Kidney glomerular epithelial cell (primary cell): ENCODE results near the gene DPH6.
A peak's percentile ranks its signal among the peaks of the same experiment; 100 is the strongest.
"Not testable (repeated sequence)": the region's sequence is repeated elsewhere in the genome, so short reads cannot be mapped to it uniquely, and the experiment has no call there.

Experiments
- DNase-seq: peaks from one replicate; lab custom pipeline; 2025; lab: John Stamatoyannopoulos, UW

DPH6 gene

DNA sequence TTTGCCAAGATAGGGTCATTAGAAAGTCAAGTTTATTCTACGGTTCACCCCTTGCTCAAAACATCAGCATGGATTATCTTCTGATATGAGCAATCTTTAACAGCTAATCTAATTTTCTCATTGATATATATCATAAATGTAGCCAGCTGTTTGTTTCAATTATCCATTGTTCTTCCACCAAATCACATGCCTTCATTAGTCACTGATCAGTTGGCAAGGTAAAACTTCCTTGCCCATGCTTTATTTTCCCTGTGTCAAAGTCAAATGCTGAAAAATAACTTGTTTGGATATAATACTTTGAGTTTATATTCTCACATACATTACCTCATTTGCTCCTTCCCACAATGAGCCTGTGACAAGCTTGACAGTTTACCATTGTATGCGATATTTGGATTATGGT lies 60.6 kb downstream of the DPH6 start:
- no peak for DNase-seq

DNA sequence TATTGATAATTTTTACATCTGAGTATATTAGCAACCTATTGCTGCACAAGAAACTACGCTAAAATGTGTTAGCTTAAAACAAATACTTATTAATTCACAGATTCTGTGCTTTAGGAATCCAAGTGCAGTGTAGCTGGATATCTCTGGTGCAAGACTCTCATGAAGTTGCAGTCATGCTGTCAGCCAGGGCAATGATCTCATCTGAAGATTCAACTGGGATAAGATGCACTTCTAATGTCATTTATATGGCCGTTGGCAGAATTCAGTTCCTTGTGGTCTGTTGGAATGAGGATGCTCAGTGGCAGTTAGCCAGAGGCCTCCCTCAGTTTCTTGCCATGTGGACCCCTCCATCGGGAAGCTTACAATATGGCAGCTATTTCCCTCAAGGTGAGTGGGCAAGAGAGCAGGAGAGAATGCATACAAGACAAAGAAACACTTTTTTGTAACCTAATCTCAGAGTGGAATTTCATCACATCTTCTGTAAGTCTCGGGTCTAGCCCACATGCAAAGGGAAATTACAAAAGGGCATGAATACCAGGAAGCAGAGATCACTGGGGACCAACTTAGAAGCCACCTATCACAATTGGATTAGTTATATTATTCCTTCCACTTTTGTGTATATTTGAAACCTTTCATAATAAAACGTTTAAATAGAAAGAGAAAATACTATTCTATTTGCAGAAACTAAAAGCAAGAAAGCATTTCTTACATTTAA lies 61.6 kb downstream of the DPH6 start:
- DNase-seq = no peak

DNA sequence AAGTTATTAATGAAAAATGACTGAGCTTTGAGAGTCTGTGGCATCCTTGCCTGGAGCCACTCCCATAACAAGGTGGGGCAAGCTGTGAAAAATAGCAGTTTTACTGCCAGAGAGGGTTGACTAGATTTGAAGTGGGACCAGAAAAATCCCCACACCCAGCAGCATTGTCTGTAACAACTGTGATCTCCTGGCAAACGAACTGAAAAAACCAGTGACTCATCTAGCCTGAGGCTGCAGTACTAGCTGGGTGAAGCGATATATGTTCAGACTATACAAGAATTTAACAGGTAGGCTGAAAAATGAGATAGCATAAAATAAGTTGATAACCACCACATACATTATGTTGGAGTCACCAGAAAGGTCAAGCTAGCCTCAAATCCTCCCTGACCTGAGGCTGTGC lies 64.0 kb downstream of the DPH6 start:
- DNase-seq = peak; percentile 36

DNA sequence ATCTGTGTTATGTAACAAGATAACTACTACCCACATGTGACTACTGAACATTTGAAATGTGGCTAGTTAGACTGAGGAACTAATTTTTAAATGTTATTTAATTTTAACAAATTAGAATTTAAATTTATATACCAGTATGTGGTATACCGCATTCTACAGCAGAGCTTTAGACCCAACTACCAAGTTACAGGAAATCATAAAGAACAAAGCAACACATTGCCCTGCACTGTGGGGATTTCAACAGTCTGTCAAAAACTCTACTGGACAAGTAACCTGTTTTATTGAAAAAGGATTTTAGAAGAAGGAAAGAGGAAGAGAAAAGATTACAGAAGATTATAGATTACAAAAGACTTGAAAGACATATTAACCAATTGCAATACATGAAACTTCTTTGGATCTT lies 64.9 kb downstream of the DPH6 start:
- no peak for DNase-seq

DNA sequence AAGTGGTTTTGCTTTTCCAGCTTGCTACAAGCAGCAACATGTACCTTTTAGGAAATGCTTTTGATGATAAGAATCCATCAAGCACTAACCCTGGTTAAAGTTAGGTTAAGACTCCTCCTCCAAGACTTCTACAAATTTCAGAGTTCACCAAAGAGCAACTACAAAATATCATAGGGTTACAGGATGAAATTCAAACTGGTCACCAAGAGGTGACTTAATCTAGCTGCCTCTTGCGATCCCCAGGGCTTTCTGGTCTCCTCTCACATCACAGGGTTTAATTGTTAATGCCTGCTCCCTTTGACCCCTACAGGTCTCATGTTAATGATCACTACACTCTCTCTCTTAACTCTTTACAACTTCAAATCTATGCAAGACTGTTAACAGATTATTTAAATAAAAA lies 66.5 kb downstream of the DPH6 start:
- DNase-seq = no peak

DNA sequence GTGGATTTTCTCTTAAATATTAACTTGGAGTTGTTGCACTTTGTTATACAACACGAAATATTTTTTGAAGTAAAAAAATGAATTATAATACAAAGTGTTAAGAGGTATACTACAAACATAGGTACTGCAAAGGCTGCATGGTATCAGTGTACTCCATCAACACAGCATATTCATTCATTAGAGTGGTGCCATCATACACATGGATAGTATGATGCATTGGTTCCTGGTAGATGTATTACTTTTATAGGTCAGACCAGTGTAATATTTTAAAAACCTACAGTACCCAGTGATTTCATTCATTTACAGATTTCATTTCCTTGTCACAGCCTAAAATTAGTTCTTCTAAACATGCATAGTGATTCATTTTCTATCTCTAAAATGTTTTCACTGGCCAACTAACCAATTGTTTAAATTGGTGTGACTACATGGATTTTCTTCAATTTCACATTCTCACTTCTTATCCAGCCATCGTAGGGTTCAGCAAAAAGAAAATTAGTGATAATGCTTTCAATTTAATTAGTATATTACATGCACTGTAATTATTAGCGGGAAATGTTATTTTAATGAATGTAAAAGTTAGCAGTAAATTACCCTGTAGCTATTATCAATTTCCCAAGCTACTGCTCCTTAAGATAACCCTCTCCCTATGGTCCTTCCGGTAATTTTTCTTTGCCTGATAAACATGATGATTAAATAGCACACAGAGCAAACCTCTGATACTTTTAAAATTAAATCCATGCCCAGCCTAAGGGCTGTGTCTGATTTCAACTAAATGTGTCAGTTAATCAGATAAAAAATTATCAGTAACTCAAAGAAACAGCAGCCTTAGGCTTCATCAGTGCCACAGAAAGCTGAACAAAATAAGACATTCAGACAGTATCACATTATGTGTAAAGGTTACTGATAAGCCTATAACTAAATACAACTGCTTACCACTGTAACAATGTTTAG lies 68.4 kb downstream of the DPH6 start:
- no peak for DNase-seq

DNA sequence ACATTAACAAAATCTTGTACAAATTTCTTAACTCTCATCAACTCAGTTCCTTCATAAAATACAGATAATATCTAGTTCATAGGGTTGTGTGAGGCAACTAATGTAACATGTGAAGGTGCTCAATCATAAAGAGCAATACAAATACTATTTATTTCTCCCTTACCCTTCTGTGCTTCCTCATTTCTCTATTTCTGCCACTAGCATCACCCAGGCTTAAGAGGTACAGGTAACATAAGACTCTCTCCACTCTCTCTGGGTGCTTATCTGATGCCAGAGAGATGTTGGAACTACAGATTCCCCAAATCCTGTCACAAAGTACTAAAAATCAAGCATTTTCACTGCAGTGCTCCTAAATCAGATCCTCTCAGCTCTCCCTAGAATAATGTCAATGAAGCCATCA lies 74.9 kb downstream of the DPH6 start:
- no peak for DNase-seq

DNA sequence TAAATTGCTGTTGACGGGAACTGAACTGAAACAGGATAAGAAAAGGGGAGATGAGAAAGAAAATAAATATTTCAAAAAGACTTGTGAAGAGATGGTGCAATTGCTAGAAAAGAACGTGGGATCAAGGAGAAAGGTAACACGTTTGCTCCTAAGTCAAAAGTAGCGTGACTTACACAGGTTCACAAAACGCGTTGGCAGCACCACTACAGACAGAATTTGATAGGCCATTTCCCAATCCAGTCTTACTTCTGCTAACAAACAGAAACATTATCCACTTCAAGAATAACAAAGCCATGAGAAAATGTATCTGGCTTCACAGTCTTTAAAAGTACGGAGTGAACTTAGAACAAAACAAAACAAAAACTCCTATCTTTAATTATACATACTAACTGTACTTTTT lies 75.5 kb downstream of the DPH6 start:
- no peak for DNase-seq

DNA sequence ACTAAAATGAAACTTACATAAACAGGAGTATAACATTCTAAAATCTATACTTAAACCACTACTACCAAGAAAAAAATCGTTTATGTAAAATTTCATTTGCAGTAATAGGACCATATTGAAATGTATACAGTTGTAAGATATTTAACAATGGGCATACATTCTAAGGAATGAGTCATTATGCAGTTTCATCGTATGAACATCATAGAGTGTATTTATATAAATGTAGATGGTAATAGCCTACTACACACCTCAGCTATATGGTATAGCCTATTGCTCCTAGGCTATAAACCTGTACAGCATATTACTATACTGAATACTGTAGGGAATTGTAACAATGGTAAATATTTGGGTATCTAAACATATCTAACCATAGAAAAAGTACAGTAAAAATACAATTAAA lies 79.5 kb downstream of the DPH6 start:
- no peak for DNase-seq

DNA sequence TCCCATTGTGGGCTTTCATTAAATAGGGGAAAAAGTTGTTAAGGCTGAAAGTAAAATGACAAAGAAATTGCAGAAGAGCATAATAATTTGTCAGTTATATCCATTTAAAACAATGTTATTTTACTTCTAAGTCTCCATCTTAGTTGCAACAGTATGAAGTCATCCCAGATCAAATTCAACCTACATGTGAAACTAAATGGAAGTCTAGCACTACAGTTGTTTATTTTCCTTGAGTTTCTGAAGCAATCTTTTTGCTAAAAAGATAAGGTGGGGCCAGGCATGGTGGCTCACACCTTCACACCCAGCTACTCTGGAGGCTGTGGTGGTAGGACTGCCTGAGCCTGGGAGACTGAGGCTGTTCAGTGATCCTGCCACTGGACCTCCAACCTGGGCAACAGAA lies 80.2 kb downstream of the DPH6 start:
- DNase-seq = no peak

DNA sequence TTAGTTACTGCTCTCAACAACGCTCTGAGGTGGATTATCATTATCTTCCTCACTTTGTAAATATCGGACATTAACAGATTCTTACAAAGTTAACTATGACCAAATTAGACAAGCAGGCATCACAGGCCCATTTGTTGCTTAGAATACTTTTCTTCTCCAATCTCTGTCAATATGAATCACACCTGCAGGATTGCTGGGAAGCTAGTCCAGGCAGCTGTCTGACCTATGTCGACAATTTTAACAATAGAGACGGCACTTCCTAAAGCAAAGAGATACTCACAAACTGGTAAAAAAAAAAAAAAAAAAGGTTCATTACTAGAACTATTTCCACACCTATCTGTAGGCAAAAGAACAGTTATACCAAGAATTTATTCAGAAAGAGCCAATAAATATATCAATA lies 85.3 kb downstream of the DPH6 start:
- no peak for DNase-seq

DNA sequence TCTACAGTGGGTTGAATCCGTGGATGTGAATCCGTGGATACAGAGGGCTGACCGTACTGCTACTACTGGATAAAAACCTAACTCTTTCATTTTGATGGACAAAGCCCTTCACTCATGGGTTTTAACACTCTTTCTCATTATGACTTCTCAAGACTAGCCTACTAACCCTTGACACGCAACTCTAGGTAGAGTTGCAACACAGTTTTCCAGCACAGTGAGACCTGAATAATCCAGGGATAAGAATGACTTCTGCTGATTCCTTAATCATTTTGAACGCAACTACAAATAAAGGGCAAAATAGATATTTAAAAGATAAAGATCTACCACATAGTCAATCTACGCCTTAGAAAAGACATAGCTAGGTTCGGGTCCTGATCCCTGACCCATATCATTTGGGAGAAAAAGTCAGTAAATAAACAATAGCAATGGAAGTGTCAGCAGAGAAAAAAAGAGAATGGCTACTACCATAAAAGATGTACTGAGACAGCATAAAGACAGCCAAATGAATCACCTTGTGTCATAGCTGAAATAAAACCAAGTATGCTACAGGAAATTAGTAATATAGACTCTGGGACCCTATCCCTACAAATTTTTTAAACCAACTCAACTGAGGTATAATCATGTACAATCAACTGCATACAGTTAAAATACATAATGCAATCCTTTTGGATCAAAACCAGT lies 87.6 kb downstream of the DPH6 start:
- no peak for DNase-seq

DNA sequence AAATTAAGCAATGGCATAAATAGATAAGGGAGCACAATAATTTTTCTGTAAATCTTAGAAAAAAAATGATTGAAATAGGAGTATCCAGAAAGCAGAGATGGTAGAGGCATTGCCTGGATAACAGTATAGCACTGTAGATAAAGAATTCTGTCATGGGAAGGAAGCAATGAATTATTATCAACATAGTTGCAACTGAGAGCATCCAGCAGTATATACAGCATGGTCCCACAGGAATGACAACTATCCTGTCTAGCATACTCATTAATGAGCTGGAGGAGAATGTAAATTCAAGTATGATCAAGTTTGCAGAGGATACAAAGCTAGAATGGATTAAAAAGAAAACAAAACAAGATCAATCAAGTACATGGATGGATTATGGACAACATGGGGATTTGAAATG lies 90.8 kb downstream of the DPH6 start:
- no peak for DNase-seq

DNA sequence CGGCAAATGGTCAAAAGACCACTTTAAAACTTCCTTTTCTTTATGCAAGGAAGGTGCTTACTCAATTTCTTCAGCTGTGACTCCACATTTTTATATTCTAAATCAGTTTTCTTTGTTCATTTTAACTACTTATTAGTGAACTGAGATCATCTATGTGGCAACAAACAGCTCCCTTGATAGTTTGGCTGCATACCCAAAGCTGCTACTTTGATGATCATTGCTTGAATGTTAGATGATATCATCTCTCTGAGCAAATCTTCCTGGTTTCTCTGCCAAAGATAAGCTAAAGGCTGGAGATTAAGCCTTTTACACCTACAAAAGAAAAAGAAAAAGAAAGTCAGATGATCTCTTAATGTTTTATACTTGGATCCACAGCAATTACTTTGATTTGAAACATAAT lies 95.5 kb downstream of the DPH6 start:
- peak; percentile 6 for DNase-seq

DNA sequence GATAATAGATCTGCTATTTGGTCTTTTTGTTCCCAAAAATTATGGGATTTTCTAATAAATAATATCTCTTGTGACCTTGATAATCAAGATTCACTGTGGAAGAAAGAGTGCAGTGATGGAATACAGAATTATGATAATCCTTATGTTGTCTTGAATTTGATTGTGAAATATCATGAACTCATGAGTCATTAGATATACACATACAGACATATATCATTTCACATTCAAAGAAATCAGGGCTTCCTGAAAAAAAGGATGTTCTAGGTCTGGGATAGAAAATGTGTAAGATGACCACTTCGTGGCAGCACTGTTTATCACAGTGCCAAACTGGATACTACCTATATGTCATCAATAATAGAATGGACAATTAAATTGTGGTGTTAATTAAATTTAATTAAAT lies 97.7 kb downstream of the DPH6 start:
- no peak for DNase-seq

DNA sequence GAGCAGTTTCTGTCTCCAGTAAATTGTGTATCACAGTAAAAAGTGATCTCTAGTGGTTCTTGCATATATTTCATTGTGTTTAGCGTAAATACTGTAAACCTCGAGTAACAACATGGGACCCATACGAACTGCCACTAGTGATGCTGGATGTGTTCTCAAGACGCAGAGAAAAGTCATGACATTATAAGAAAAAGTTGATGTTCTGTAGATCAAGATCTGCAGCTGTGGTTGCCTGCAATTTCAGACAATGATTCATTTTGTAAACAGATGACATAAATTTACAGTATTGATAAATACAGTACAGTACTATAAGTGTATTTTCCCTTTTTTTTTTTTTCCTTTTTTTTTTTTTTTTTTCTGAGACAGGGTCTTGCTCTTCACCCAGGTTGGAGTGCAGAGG lies 100.1 kb downstream of the DPH6 start:
- DNase-seq = no peak

DNA sequence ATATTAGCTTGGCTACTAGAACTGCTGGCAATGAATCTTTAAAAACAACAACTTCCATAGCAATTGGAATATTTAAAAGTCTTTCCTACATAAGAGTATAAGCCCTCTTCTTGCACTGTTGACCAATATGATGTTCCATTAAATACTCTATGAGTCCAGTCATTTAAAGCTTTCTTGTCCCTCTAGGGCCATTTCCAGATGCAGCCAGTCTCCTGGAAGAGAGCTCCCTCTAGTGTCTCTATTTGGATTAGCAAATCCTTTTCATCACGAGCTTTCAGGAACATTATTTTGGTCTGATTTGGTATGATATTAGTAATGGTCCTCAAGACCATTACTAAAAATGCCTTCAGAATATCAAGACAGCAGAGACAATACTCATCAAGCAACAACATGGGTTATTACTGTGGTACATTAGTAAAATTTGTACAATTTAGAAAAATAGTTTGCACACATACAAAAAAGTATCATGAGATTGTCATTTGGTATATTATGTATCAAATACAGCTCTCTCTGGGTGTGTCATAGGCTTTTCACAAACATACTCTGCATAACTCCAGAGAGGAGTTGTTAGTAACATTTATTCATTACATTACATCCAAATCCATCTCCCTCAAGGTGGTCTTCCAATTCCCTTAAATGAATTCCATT lies 101.3 kb downstream of the DPH6 start:
- DNase-seq = peak; percentile 40

DNA sequence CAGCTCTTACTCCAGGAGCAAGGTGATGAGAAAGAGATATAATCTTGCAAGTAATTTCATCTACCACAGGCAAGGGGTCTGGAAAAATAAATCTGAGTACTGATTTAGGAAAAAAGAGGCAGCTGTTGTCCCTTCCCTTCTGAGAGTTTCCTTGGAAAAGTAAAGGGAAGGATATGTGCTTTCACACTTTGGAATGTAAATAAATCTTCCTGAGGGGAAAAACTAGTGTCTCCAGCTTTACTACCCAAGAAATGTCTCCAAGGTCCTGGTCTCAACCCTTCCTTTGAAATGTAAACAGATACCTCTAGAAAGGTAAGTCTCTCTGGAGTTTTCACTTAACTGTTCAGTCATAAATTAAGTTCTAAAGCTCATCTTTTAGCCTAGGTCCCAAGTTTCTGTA lies 102.6 kb downstream of the DPH6 start:
- DNase-seq = no peak

DNA sequence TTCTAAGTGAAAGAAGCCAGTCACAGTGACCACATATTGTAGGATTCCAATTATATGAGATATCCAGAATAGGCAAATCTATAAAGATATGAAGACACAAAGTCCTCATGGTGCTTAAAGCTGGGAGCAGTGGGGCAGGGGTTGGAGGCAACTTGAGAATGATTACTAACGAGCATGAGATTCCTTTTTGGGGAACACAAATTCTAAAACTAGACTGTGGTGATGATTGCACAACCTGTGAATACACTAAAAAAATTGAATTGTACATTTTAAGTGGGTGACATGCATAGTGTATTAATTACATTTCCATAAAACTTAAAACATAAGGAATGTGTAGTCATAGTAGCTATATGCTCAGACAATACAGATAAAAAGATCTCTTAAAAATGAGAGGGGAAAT lies 103.2 kb downstream of the DPH6 start:
- DNase-seq = no peak

DNA sequence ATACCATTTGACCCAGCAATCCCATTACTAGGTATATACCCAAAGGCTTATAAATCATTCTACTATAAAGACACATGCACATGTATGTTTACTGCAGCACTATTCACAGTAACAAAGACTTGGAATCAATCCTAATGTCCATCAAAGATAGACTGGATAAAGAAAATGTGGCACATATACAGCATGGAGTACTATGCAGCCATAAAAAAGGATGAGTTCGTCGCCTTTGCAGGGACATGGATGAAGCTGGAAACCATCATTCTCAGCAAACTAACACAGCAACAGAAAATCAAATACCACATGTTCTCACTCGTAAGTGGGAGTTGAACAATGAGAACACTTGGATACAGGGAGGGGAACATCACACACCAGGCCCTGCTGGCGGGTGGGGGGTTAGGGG lies 104.7 kb downstream of the DPH6 start:
- not testable (repeated sequence) for DNase-seq

DNA sequence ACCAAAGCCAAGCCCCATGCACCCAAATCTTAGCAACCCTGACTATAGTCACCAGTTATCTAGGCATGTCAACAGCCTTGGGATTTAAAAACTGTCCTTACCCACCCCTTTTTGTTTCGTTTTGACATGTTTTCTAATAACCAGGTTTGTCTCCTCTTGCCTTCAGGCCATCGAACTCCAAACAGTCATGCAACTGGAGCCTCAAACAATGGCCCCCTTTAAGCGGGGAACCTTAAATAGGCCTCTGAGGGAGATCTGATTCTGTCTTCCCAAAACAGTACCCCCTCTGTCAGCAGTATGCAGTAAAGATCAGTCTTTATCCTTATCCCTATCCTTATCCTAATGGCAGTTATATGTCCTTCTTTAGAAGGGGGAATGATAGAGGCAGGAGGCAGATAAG lies 105.7 kb downstream of the DPH6 start:
- DNase-seq = no peak

DNA sequence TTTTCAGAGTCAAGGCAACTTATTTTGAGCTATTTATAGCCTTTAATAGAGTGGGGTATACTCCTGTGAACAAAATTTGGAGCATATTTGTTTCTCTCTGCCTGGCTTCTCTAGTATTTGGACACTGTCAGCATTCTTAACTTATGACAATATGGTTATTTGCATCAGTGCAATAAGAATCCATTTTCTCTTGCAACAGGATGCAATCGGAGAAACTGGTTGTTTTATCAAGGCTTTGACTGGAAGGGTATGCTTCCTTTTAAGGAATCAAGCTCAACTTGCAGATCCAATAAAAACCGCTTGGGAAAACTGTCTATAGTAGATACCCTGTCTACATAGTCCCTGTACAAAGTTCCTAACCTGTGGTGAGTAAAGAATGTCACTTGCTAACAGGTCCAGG lies 106.7 kb downstream of the DPH6 start:
- DNase-seq = no peak
